H1 (cell line): ENCODE data around the gene BLNK. TPM values are rescaled to one million over a fixed set of nuclear protein-coding genes. Genes with fewer than 3 reads are reported as not detected.

Source experiments
- ASH2L ChIP-seq: fragments of 200-600, 300-600 bp; sonication (generic); IDR thresholded peaks from one replicate; pipeline ENCODE4 v1.7.1; 2017; ENCODE audit warnings: low read length
- BRCA1 ChIP-seq: IDR thresholded peaks from 2 replicates; pipeline ENCODE4 v1.6.1; 2012; ENCODE audit warnings: low read depth, low read length, improper control_type of control experiment
- HDAC6 ChIP-seq: IDR thresholded peaks from one replicate; pipeline ENCODE4 v1.7.1; 2012; ENCODE audit warnings: low read depth, mild to moderate bottlenecking, inconsistent platforms, low read length, moderate library complexity
- MAX ChIP-seq: IDR thresholded peaks from 2 replicates; pipeline ENCODE4 v1.6.1; 2012; ENCODE audit warnings: inconsistent platforms
- SIN3A ChIP-seq, 2 experiments: IDR thresholded peaks in 1 of 2; conservative IDR thresholded peaks in 1 of 2; 2 replicates each; pipeline ENCODE4 v1.6.1; 2011 to 2012; ENCODE audit warnings: low read length in 2 of 2, improper control_type of control experiment in 1 of 2, low read depth in 1 of 2, mild to moderate bottlenecking in 1 of 2
- polyA plus RNA-seq, 7 experiments: library from polyadenylated mRNA; depleted of rRNA in 3 of 7; stranded (reverse) in 5 of 7; unstranded in 2 of 7; fragments of >200 nt in 5 of 7; fragments of 200-250 nt in 2 of 7; gene quantifications; 1 replicate in 5 of 7; 2 replicates in 1 of 7; 4 replicates in 1 of 7; pipeline versions ENCODE4 v1.2.1 to v1.2.3, GENCODE V29; 2011 to 2013; ENCODE audit warnings: missing spikeins in 2 of 7, mixed read lengths in 2 of 7
- total RNA-seq: library from RNA; stranded (reverse); fragmentation: NEBNext Ultra II Directional; extraction: Animal tissue kit (Norgen Biotek cat#: 25700); gene quantifications from 2 replicates; pipeline ENCODE4 v1.2.1, GENCODE V29; 2021
- TF ChIP-seq, protein P1 (sequence below), 3 experiments: IDR thresholded peaks; 1 replicate in 2 of 3; 2 replicates in 1 of 3; pipeline versions ENCODE4 v1.5.1 to v1.6.1; 2011; ENCODE audit warnings: low read length in 3 of 3, mild to moderate bottlenecking in 3 of 3, inconsistent platforms in 2 of 3, low read depth in 1 of 3, moderate library complexity in 1 of 3; ENCODE audit not compliant: insufficient read depth in 1 of 3; ENCODE audit errors: control extremely low read depth in 1 of 3

The BLNK gene
- total and polyA plus RNA-seq, 2 of the 8 experiments (the other 6 are each of a cell fraction or from before 2014, with no cell fraction given), result not detected

DNA sequence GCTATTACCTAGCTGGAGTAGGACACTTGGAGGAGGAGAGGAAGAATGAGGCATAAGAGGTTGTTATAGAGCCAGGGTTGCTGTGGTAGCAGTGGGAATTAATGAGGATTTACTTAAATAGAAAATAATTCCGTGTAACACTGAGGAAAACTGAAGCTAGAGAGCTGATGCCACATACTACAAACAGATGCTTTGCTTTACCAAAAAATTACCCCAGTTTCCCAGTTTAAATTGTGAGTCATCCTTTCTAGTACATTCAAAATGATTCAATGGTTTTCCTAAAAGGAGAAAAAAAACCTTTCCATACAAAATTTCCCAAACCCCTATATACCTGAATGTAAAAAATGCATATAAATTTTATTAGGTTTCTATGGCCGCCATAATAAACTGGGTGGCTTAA lies 82.9 kb downstream of the BLNK start (continued):
- TF ChIP-seq MAX, result no peak
- TF ChIP-seq, protein P1, sequence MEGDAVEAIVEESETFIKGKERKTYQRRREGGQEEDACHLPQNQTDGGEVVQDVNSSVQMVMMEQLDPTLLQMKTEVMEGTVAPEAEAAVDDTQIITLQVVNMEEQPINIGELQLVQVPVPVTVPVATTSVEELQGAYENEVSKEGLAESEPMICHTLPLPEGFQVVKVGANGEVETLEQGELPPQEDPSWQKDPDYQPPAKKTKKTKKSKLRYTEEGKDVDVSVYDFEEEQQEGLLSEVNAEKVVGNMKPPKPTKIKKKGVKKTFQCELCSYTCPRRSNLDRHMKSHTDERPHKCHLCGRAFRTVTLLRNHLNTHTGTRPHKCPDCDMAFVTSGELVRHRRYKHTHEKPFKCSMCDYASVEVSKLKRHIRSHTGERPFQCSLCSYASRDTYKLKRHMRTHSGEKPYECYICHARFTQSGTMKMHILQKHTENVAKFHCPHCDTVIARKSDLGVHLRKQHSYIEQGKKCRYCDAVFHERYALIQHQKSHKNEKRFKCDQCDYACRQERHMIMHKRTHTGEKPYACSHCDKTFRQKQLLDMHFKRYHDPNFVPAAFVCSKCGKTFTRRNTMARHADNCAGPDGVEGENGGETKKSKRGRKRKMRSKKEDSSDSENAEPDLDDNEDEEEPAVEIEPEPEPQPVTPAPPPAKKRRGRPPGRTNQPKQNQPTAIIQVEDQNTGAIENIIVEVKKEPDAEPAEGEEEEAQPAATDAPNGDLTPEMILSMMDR (IDR thresholded peaks at IDR 0.05; ENCODE audit: control extremely low read depth in 1 of 3, insufficient read depth in 1 of 3, low read depth in 1 of 3, low read length in 3 of 3), result no peak
- no peak for TF ChIP-seq SIN3A (conservative IDR thresholded peaks at IDR 0.05 in 1 of 2, IDR thresholded peaks at IDR 0.05 in 1 of 2; ENCODE audit: low read depth in 1 of 2, low read length in 2 of 2)
- no peak for TF ChIP-seq HDAC6
- no peak for TF ChIP-seq ASH2L
- no peak for TF ChIP-seq BRCA1
